HepG2 (cell line): Measurements from ENCODE around the gene OR2F2. TPM values are rescaled to one million over a fixed set of nuclear protein-coding genes. Genes with fewer than 3 reads are reported as not detected.

Experiments used
- BCL6 ChIP-seq: IDR thresholded peaks from 2 replicates; pipeline ENCODE4 v1.6.1; 2016; ENCODE audit warnings: missing genetic modification reagents, missing compliant biosample characterization
- CHD2 ChIP-seq: IDR thresholded peaks from 2 replicates; pipeline ENCODE4 v1.6.1; 2011; ENCODE audit warnings: low read depth, low read length, improper control_type of control experiment
- EP300 ChIP-seq, 3 experiments: sonication (generic) in 1 of 3; formaldehyde crosslinking in 1 of 3; IDR thresholded peaks; 2 replicates each; pipeline versions ENCODE4 v1.5.1 to v1.6.1; 2011 to 2020; ENCODE audit warnings: low read depth in 2 of 3, low read length in 2 of 3, borderline replicate concordance in 1 of 3, improper control_type of control experiment in 1 of 3, mild to moderate bottlenecking in 1 of 3, missing genetic modification reagents in 1 of 3, moderate library complexity in 1 of 3
- HDAC2 ChIP-seq: sonication (generic); formaldehyde crosslinking; IDR thresholded peaks from 2 replicates; pipeline ENCODE4 v1.4.0; 2020; ENCODE audit warnings: missing genetic modification reagents
- IRX3 ChIP-seq: sonication (generic); formaldehyde crosslinking; IDR thresholded peaks from 2 replicates; pipeline ENCODE4 v1.8.1; 2023; ENCODE audit warnings: mild to moderate bottlenecking, low read depth, missing genetic modification reagents, borderline replicate concordance
- MATR3 ChIP-seq: sonication (generic); formaldehyde crosslinking; IDR thresholded peaks from 2 replicates; pipeline ENCODE4 v1.4.0; 2020; ENCODE audit warnings: missing genetic modification reagents
- NFYC ChIP-seq: IDR thresholded peaks from 2 replicates; pipeline ENCODE4 v1.6.1; 2016; ENCODE audit warnings: missing genetic modification reagents, missing compliant biosample characterization
- SAFB2 ChIP-seq: sonication (generic); formaldehyde crosslinking; IDR thresholded peaks from 2 replicates; pipeline ENCODE4 v1.5.1; 2020; ENCODE audit warnings: missing genetic modification reagents, low read depth, mild to moderate bottlenecking, borderline replicate concordance
- SMARCC2 ChIP-seq: fragments of 450-650 bp; IDR thresholded peaks from 2 replicates; pipeline ENCODE4 v1.6.1; 2017; ENCODE audit warnings: antibody characterized with exemption, mild to moderate bottlenecking
- SMC3 ChIP-seq: IDR thresholded peaks from 2 replicates; pipeline ENCODE4 v1.6.1; 2011; ENCODE audit warnings: low read length, improper control_type of control experiment
- SSRP1 ChIP-seq: IDR thresholded peaks from 2 replicates; pipeline ENCODE4 v1.6.1; 2016; ENCODE audit warnings: control low read depth
- YEATS4 ChIP-seq: sonication (generic); formaldehyde crosslinking; IDR thresholded peaks from 2 replicates; pipeline ENCODE4 v1.4.0; 2020; ENCODE audit warnings: missing genetic modification reagents, borderline replicate concordance
- ZC3H4 ChIP-seq: sonication (generic); formaldehyde crosslinking; IDR thresholded peaks from 2 replicates; pipeline ENCODE4 v1.4.0; 2020; ENCODE audit warnings: missing genetic modification reagents, borderline replicate concordance
- ZKSCAN5 ChIP-seq: sonication (generic); formaldehyde crosslinking; IDR thresholded peaks from 2 replicates; pipeline ENCODE4 v1.5.1; 2020; ENCODE audit warnings: mild to moderate bottlenecking, missing genetic modification reagents
- ZNF720 ChIP-seq: sonication (generic); formaldehyde crosslinking; IDR thresholded peaks from 2 replicates; pipeline ENCODE4 v1.4.0; 2020; ENCODE audit warnings: missing genetic modification reagents
- polyA plus RNA-seq, 8 experiments: library from polyadenylated mRNA; depleted of rRNA in 3 of 8; stranded (reverse) in 7 of 8; unstranded in 1 of 8; fragments of >200 nt; fragmentation: Illumina TruSeq in 4 of 8; extraction: Trizol in 4 of 8; gene quantifications; 2 replicates each; pipeline versions ENCODE4 v1.2.1 to v1.2.3, GENCODE V29; 2011 to 2016; ENCODE audit warnings: low read depth in 4 of 8, missing spikeins in 1 of 8, mixed read lengths in 1 of 8; ENCODE audit not compliant: insufficient read depth in 1 of 8
- total RNA-seq, 5 experiments: library from RNA; depleted of rRNA; stranded (reverse); fragments of >200 nt; fragmentation: Illumina TruSeq; extraction: Trizol; gene quantifications; 2 replicates each; pipeline ENCODE4 v1.2.3, GENCODE V29; 2016; ENCODE audit warnings: low read depth in 1 of 5
- TF ChIP-seq, protein P1 (sequence below): sonication (generic); formaldehyde crosslinking; conservative IDR thresholded peaks from 2 replicates; pipeline ENCODE4 v1.4.0; 2020; ENCODE audit warnings: missing genetic modification reagents
- TF ChIP-seq, protein P2 (sequence below): sonication (generic); formaldehyde crosslinking; IDR thresholded peaks from 2 replicates; pipeline ENCODE4 v1.5.0; 2020; ENCODE audit warnings: mild to moderate bottlenecking, missing genetic modification reagents
- TF ChIP-seq, protein P3 (sequence below): sonication (generic); formaldehyde crosslinking; IDR thresholded peaks from 2 replicates; pipeline ENCODE4 v1.4.0; 2020; ENCODE audit warnings: mild to moderate bottlenecking, missing genetic modification reagents
- TF ChIP-seq, protein P4 (sequence below): sonication (generic); formaldehyde crosslinking; IDR thresholded peaks from 2 replicates; pipeline ENCODE4 v1.8.1; 2022; ENCODE audit warnings: low read depth, mild to moderate bottlenecking, missing genetic modification reagents
- TF ChIP-seq, protein P5 (sequence below): sonication (generic); formaldehyde crosslinking; IDR thresholded peaks from 2 replicates; pipeline ENCODE4 v1.4.0; 2020; ENCODE audit warnings: missing genetic modification reagents, borderline replicate concordance

The OR2F2 gene
- total and polyA plus RNA-seq, 2 of the 13 experiments (the other 11 are each of a cell fraction or from before 2014, with no cell fraction given) = 0.13 TPM; not detected in 1

DNA sequence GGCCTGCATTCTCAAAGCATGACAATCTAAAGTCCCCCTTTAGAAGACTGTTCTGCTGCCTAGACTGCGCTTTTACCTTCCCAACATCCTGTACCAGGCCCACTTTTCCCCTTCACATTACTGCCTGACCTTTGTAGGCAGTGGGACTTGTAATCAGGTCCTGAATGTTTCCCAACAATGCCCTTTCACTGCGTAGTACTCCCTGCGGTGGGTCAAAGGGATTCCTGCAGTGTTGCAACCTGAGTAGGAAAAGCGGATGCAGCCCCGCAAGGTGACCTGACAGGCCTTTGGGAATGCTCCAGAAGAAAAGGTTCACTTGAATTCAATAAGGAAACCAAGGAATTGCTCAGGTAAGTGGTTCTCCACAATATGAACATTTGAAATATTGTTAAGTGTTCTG lies 28.1 kb upstream of the OR2F2 start (continued):
- peak; percentile 93 to 95 for TF ChIP-seq EP300 (IDR thresholded peaks at IDR 0.05; ENCODE audit: low read depth in 2 of 2, low read length in 2 of 2)
- TF ChIP-seq EP300 (CRISPR knock-in tag; IDR thresholded peaks at IDR 0.05; ENCODE audit: borderline replicate concordance) = peak; percentile 90
- TF ChIP-seq NFYC (CRISPR knock-in tag) = no peak
- peak; percentile 70 for TF ChIP-seq SMC3
- TF ChIP-seq IRX3 = no peak
- TF ChIP-seq, protein P1, sequence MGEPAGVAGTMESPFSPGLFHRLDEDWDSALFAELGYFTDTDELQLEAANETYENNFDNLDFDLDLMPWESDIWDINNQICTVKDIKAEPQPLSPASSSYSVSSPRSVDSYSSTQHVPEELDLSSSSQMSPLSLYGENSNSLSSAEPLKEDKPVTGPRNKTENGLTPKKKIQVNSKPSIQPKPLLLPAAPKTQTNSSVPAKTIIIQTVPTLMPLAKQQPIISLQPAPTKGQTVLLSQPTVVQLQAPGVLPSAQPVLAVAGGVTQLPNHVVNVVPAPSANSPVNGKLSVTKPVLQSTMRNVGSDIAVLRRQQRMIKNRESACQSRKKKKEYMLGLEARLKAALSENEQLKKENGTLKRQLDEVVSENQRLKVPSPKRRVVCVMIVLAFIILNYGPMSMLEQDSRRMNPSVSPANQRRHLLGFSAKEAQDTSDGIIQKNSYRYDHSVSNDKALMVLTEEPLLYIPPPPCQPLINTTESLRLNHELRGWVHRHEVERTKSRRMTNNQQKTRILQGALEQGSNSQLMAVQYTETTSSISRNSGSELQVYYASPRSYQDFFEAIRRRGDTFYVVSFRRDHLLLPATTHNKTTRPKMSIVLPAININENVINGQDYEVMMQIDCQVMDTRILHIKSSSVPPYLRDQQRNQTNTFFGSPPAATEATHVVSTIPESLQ (CRISPR knock-in tag) = no peak
- TF ChIP-seq, protein P2, sequence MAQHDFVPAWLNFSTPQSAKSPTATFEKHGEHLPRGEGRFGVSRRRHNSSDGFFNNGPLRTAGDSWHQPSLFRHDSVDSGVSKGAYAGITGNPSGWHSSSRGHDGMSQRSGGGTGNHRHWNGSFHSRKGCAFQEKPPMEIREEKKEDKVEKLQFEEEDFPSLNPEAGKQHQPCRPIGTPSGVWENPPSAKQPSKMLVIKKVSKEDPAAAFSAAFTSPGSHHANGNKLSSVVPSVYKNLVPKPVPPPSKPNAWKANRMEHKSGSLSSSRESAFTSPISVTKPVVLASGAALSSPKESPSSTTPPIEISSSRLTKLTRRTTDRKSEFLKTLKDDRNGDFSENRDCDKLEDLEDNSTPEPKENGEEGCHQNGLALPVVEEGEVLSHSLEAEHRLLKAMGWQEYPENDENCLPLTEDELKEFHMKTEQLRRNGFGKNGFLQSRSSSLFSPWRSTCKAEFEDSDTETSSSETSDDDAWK (CRISPR knock-in tag) = no peak
- TF ChIP-seq YEATS4 = peak; percentile 82
- TF ChIP-seq BCL6 (CRISPR knock-in tag) = peak; percentile 92
- 0 out of 2 replicates have a peak, but pooled peaks have one; percentile 26 for TF ChIP-seq ZKSCAN5
- TF ChIP-seq, protein P3, sequence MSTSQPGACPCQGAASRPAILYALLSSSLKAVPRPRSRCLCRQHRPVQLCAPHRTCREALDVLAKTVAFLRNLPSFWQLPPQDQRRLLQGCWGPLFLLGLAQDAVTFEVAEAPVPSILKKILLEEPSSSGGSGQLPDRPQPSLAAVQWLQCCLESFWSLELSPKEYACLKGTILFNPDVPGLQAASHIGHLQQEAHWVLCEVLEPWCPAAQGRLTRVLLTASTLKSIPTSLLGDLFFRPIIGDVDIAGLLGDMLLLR (CRISPR knock-in tag) = no peak
- no peak for TF ChIP-seq MATR3 (CRISPR knock-in tag)
- TF ChIP-seq, protein P4, sequence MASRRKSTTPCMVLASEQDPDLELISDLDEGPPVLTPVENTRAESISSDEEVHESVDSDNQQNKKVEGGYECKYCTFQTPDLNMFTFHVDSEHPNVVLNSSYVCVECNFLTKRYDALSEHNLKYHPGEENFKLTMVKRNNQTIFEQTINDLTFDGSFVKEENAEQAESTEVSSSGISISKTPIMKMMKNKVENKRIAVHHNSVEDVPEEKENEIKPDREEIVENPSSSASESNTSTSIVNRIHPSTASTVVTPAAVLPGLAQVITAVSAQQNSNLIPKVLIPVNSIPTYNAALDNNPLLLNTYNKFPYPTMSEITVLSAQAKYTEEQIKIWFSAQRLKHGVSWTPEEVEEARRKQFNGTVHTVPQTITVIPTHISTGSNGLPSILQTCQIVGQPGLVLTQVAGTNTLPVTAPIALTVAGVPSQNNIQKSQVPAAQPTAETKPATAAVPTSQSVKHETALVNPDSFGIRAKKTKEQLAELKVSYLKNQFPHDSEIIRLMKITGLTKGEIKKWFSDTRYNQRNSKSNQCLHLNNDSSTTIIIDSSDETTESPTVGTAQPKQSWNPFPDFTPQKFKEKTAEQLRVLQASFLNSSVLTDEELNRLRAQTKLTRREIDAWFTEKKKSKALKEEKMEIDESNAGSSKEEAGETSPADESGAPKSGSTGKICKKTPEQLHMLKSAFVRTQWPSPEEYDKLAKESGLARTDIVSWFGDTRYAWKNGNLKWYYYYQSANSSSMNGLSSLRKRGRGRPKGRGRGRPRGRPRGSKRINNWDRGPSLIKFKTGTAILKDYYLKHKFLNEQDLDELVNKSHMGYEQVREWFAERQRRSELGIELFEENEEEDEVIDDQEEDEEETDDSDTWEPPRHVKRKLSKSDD = 0 out of 2 replicates have a peak, but pooled peaks have one; percentile 66
- TF ChIP-seq CHD2 = peak; percentile 23; the same call in 1 of the 2 replicates
- TF ChIP-seq SMARCC2 = no peak
- TF ChIP-seq ZNF720 (CRISPR knock-in tag) = no peak
- peak; percentile 96 for TF ChIP-seq HDAC2
- TF ChIP-seq SAFB2 (CRISPR knock-in tag) = no peak
- TF ChIP-seq, protein P5, sequence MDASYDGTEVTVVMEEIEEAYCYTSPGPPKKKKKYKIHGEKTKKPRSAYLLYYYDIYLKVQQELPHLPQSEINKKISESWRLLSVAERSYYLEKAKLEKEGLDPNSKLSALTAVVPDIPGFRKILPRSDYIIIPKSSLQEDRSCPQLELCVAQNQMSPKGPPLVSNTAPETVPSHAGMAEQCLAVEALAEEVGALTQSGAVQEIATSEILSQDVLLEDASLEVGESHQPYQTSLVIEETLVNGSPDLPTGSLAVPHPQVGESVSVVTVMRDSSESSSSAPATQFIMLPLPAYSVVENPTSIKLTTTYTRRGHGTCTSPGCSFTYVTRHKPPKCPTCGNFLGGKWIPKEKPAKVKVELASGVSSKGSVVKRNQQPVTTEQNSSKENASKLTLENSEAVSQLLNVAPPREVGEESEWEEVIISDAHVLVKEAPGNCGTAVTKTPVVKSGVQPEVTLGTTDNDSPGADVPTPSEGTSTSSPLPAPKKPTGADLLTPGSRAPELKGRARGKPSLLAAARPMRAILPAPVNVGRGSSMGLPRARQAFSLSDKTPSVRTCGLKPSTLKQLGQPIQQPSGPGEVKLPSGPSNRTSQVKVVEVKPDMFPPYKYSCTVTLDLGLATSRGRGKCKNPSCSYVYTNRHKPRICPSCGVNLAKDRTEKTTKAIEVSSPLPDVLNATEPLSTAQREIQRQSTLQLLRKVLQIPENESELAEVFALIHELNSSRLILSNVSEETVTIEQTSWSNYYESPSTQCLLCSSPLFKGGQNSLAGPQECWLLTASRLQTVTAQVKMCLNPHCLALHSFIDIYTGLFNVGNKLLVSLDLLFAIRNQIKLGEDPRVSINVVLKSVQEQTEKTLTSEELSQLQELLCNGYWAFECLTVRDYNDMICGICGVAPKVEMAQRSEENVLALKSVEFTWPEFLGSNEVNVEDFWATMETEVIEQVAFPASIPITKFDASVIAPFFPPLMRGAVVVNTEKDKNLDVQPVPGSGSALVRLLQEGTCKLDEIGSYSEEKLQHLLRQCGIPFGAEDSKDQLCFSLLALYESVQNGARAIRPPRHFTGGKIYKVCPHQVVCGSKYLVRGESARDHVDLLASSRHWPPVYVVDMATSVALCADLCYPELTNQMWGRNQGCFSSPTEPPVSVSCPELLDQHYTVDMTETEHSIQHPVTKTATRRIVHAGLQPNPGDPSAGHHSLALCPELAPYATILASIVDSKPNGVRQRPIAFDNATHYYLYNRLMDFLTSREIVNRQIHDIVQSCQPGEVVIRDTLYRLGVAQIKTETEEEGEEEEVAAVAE = no peak
- TF ChIP-seq SSRP1 (CRISPR knock-in tag) = peak; percentile 91; the same call in 1 of the 2 replicates
- TF ChIP-seq ZC3H4 (CRISPR knock-in tag) = no peak
